Neural crest cell (in vitro differentiated cells): Measurements from ENCODE around the gene WDR53. TPM values are rescaled to one million over a fixed set of nuclear protein-coding genes. Genes with fewer than 3 reads are reported as not detected.

Experiments
- DNase-seq: peaks from one replicate; pipeline ENCODE4 v3.0.0; 2021; ENCODE audit warnings: low read depth, mixed read lengths, low spot score
- H3K27ac Mint-ChIP-seq: one replicate; pipeline ENCODE4 v1.8.0; 2021; ENCODE audit warnings: mild to moderate bottlenecking, mixed read lengths; ENCODE audit not compliant: unreplicated experiment
- H3K27me3 Mint-ChIP-seq: 2 replicates; pipeline ENCODE4 v1.8.0; 2021; ENCODE audit warnings: low read depth, mild to moderate bottlenecking, mixed read lengths
- H3K36me3 Mint-ChIP-seq: 2 replicates; pipeline ENCODE4 v1.8.0; 2021; ENCODE audit warnings: low read depth, mild to moderate bottlenecking, mixed read lengths
- H3K4me1 Mint-ChIP-seq: 2 replicates; pipeline ENCODE4 v1.8.0; 2021; ENCODE audit warnings: mixed read lengths
- H3K4me3 Mint-ChIP-seq: one replicate; pipeline ENCODE4 v1.8.0; 2021; ENCODE audit warnings: mild to moderate bottlenecking, mixed read lengths
- H3K9me3 Mint-ChIP-seq: 2 replicates; pipeline ENCODE4 v1.8.0; 2021; ENCODE audit warnings: mixed read lengths
- CTCF ChIP-seq: fragments of 200-600 bp; sonication (generic); conservative IDR thresholded peaks from 2 replicates; pipeline ENCODE4 v1.5.0; 2021; ENCODE audit warnings: antibody characterized with exemption, mild to moderate bottlenecking
- total RNA-seq: library from RNA; stranded (reverse); gene quantifications from 2 replicates; pipeline ENCODE4 v1.2.1, GENCODE V29; 2021

The WDR53 gene
- total RNA-seq, 1 donor from 2014 or later: 16.1 TPM

DNA sequence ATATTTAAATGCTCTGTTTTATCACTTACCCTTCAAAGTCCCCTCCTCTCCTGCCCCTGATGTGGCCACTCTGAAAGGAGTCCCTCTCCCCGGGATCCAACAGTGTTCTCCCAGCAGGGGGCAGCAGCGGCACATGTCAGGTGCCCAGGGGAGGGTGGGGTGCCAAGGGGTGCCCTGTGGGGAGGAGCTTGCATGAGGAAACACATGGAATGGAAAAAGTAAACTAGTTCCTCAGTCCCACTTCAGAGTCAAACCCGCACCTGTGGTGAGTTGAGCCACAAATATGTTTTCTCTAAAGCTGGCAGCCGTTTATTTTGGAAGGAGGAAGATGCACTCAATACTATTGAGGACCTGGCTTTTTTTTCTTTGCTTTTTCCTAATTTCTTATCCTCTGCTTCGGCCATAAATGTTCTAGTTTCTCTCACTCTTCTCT lies 41.0 kb upstream of the WDR53 start:
- Mint-ChIP-seq H3K4me3 (no peak overlapping the region), H3K36me3 (no peaks in the 10 kb centered on the region), H3K27me3 (no peaks in the 10 kb centered on the region), H3K27ac (no peak overlapping the region), H3K4me1 (peaks cover 20% of the 10 kb centered on the region), H3K9me3 (no peaks in the 10 kb centered on the region)
- peak; percentile 93 for TF ChIP-seq CTCF
- peak; percentile 98 for DNase-seq

- Mint-ChIP-seq H3K27ac (no peak overlapping the region), H3K4me3 (no peak overlapping the region), H3K9me3 (no peaks in the 10 kb centered on the region), H3K4me1 (peaks cover 20% of the 10 kb centered on the region), H3K27me3 (no peaks in the 10 kb centered on the region), H3K36me3 (no peaks in the 10 kb centered on the region)
- no peak for TF ChIP-seq CTCF
- DNase-seq: no peak
These were observed 40.3 kb upstream of the WDR53 start for GRCh38 chr3:196608693-196609092.

DNA sequence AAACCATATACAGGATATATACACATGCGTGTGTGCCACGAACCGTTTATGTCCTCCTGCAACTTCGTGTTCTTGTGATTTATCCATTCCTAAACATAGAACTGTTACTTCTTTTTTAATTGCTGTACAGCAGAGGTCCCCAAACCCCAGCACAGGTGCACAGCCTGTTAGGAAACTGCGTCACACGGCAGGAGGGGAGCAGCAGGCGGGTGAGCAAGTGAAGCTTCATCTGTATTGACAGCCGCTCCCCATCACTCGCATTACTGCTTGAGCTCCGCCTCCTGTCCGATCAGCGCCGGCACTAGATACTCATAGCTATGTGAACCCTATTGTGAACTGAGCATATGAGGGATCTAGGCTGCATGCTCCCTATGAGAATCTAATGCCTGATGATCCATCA lies 36.2 kb upstream of the WDR53 start:
- no peaks in the 10 kb centered on the region for H3K9me3 Mint-ChIP-seq
- no peak overlapping the region for H3K27ac Mint-ChIP-seq
- H3K36me3 Mint-ChIP-seq: no peaks in the 10 kb centered on the region
- peaks cover 3% of the 10 kb centered on the region for H3K4me1 Mint-ChIP-seq
- no peaks in the 10 kb centered on the region for H3K27me3 Mint-ChIP-seq
- TF ChIP-seq CTCF: no peak
- no peak overlapping the region for H3K4me3 Mint-ChIP-seq
- no peak for DNase-seq

DNA sequence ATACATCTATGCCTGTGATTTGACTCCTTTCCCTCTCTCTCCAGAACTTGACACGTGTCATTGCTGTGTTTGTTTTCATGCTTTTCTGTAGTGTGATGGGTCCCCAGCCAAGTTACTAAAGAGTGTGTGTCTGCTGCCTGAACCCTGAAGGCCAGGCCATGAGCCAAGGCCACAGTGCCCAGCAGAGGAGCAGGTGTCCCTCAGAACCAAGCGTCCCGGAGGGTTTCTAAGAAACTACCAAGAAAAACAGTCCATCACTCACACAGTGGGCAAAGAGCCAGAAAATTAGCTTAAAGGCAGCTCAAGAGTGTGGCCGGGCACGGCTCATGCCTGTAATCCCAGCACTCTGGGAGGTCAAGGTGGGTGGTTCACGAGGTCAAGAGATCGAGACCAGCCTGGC lies 35.3 kb upstream of the WDR53 start:
- H3K27ac Mint-ChIP-seq: no peak overlapping the region
- H3K4me1 Mint-ChIP-seq: no peaks in the 10 kb centered on the region
- H3K4me3 Mint-ChIP-seq: no peak overlapping the region
- TF ChIP-seq CTCF: no peak
- H3K36me3 Mint-ChIP-seq: no peaks in the 10 kb centered on the region
- no peak for DNase-seq
- H3K9me3 Mint-ChIP-seq: no peaks in the 10 kb centered on the region
- no peaks in the 10 kb centered on the region for H3K27me3 Mint-ChIP-seq

GRCh38 chr3:196602673-196603072 lies 34.3 kb upstream of the WDR53 start:
- peaks cover 3% of the 10 kb centered on the region for H3K4me1 Mint-ChIP-seq
- H3K9me3 Mint-ChIP-seq: no peaks in the 10 kb centered on the region
- no peak overlapping the region for H3K27ac Mint-ChIP-seq
- no peaks in the 10 kb centered on the region for H3K36me3 Mint-ChIP-seq
- H3K4me3 Mint-ChIP-seq: no peak overlapping the region
- no peak for DNase-seq
- TF ChIP-seq CTCF: no peak
- no peaks in the 10 kb centered on the region for H3K27me3 Mint-ChIP-seq

- DNase-seq: no peak
- peaks cover 3% of the 10 kb centered on the region for H3K4me1 Mint-ChIP-seq
- no peaks in the 10 kb centered on the region for H3K36me3 Mint-ChIP-seq
- no peak overlapping the region for H3K4me3 Mint-ChIP-seq
- no peaks in the 10 kb centered on the region for H3K9me3 Mint-ChIP-seq
- H3K27ac Mint-ChIP-seq: no peak overlapping the region
- H3K27me3 Mint-ChIP-seq: peaks cover 5% of the 10 kb centered on the region
- no peak for TF ChIP-seq CTCF
These were observed 32.0 kb upstream of the WDR53 start for GRCh38 chr3:196600359-196600758.
